ENCODE data around the gene DHH. TPM values are rescaled to one million over a fixed set of nuclear protein-coding genes. Genes with fewer than 3 reads are reported as not detected.

The DHH gene
- total and polyA plus RNA-seq, 2 donors (not counting 3 experiments of a cell fraction or from before 2014, with no cell fraction given): 2.9 to 3.3 TPM

- peaks cover 14 to 17% of the 10 kb centered on the region in 2 experiments for H3K36me3 ChIP-seq (ENCODE audit: control insufficient read depth in 2 of 2, extremely low read depth in 1 of 2, insufficient read depth in 2 of 2, low read length in 2 of 2)
- peaks cover 22% of the 10 kb centered on the region for H3K4me1 ChIP-seq (ENCODE audit: control insufficient read depth, extremely low read depth, insufficient read depth, low read length)
- H3K27ac ChIP-seq (ENCODE audit: insufficient read depth, low read depth, low read length): peak overlapping the region; percentile 15
- peak overlapping the region; percentile 66 for H3K9ac ChIP-seq (replicated peaks; ENCODE audit: extremely low read depth, insufficient read depth, low read length)
- TSS peak; percentile 44 for BruUV-seq (replicated peaks)
- peak overlapping the region; percentile 80 for H2AFZ ChIP-seq (ENCODE audit: low read depth, low read length)
- dilution Hi-C loops (cut with MboI; ENCODE audit: extremely low pct_ligation_motif_present, low sequenced_read_pairs) (no loop called here), intact Hi-C loops (cut with micrococcal nuclease) (loop anchor here (2.0 kb wide), 3 partner anchors 21 to 93 kb away; partner anchors contain the start of gene LMBR1L)
- H3K9me3 ChIP-seq (replicated peaks; ENCODE audit: control insufficient read depth, insufficient read depth, low read length): no peaks in the 10 kb centered on the region
- H3K9me1 ChIP-seq (replicated peaks; ENCODE audit: control insufficient read depth, extremely low read depth, insufficient read depth, low read length): no peaks in the 10 kb centered on the region
- peaks cover 29% of the 10 kb centered on the region for H3K79me2 ChIP-seq (ENCODE audit: control insufficient read depth, insufficient read depth, low read length)
- DNase-seq (ENCODE audit: low read depth, low spot score) (peak; percentile 62), FAIRE-seq (no peak)
- peak overlapping the region; percentile 5 to 64 (median 27) for H3K4me3 ChIP-seq (replicated peaks in 1 of 3; ENCODE audit: insufficient read depth in 1 of 3, low read depth in 1 of 3, low read length in 3 of 3)
- H3K4me2 ChIP-seq (ENCODE audit: insufficient read depth, low read length): peak overlapping the region; percentile 76
- no peaks in the 10 kb centered on the region for H3K27me3 ChIP-seq (ENCODE audit: control insufficient read depth in 2 of 2, insufficient read depth in 2 of 2, low read length in 2 of 2)
- TF ChIP-seq POLR2A (IDR thresholded peaks at IDR 0.05; ENCODE audit: low read depth, low read length) (no peak), EZH2 (IDR thresholded peaks at IDR 0.05; ENCODE audit: borderline replicate concordance, low read depth, low read length, severe bottlenecking) (no peak), CTCF (IDR thresholded peaks at IDR 0.05; ENCODE audit: extremely low read depth in 1 of 2, insufficient read depth in 1 of 2, low read depth in 1 of 2, low read length in 2 of 2) (no peak), GATA2 (IDR thresholded peaks at IDR 0.05; ENCODE audit: insufficient read depth, insufficient read length, low read depth, low read length) (no peak), JUN (IDR thresholded peaks at IDR 0.05; ENCODE audit: borderline replicate concordance, insufficient read depth, insufficient read length, low read depth) (no peak), MYC (IDR thresholded peaks at IDR 0.05; ENCODE audit: low read depth, low read length) (no peak), MAX (IDR thresholded peaks at IDR 0.05; ENCODE audit: insufficient read depth, insufficient read length) (no peak), FOS (IDR thresholded peaks at IDR 0.05; ENCODE audit: borderline replicate concordance, insufficient read depth, low read length) (no peak), POLR2AphosphoS5 (IDR thresholded peaks at IDR 0.05; ENCODE audit: insufficient read depth, low read depth, low read length) (no peak)
- ChIA-PET POLR2A (interaction anchor here (0.9 to 3.4 kb wide), 10 partner anchors 11 to 693 kb away, joined by 3 to 58 read pairs (median 9); partner anchors contain the start of genes RHEBL1 and TUBA1A), CTCF (interaction anchor here (0.9 to 4.5 kb wide), 12 partner anchors 8 to 126 kb away, joined by 3 to 57 read pairs (median 10); partner anchors contain the start of gene LMBR1L)
- peaks cover 4% of the 10 kb centered on the region for H4K20me1 ChIP-seq (replicated peaks; ENCODE audit: control insufficient read depth, extremely low read depth, insufficient read depth, low read length)
Observed at GRCh38 chr12:49131894-49132461, 37.4 kb upstream of the DHH start.

All from endothelial cell of umbilical vein (primary cell).